GM21447 (cell line): ENCODE results near the gene EDN1.
A peak's percentile ranks its signal among the peaks of the same experiment; 100 is the strongest.

Experiments used
- ATAC-seq: cut with Tn5 transposase; IDR thresholded peaks from one replicate; pipeline ENCODE4 v1.9.1; 2021; ENCODE audit not compliant: unreplicated experiment

Gene EDN1

DNA sequence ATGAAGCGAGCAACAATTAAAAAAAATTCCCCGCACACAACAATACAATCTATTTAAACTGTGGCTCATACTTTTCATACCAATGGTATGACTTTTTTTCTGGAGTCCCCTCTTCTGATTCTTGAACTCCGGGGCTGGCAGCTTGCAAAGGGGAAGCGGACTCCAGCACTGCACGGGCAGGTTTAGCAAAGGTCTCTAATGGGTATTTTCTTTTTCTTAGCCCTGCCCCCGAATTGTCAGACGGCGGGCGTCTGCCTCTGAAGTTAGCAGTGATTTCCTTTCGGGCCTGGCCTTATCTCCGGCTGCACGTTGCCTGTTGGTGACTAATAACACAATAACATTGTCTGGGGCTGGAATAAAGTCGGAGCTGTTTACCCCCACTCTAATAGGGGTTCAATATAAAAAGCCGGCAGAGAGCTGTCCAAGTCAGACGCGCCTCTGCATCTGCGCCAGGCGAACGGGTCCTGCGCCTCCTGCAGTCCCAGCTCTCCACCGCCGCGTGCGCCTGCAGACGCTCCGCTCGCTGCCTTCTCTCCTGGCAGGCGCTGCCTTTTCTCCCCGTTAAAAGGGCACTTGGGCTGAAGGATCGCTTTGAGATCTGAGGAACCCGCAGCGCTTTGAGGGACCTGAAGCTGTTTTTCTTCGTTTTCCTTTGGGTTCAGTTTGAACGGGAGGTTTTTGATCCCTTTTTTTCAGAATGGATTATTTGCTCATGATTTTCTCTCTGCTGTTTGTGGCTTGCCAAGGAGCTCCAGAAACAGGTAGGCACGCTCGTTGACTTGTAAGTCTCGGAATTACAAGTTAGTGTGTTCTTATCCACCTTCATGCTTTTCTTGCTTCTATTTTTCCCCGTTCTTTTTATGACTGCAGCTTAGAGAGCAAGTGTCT, at the start of gene EDN1:
Gene EDN1, plus strand, starts transcription at position 429 of the 888 bp plus-strand sequence. Its CDS starts 269 bp downstream, at position 698.
- ATAC-seq, result peak; percentile 79

DNA sequence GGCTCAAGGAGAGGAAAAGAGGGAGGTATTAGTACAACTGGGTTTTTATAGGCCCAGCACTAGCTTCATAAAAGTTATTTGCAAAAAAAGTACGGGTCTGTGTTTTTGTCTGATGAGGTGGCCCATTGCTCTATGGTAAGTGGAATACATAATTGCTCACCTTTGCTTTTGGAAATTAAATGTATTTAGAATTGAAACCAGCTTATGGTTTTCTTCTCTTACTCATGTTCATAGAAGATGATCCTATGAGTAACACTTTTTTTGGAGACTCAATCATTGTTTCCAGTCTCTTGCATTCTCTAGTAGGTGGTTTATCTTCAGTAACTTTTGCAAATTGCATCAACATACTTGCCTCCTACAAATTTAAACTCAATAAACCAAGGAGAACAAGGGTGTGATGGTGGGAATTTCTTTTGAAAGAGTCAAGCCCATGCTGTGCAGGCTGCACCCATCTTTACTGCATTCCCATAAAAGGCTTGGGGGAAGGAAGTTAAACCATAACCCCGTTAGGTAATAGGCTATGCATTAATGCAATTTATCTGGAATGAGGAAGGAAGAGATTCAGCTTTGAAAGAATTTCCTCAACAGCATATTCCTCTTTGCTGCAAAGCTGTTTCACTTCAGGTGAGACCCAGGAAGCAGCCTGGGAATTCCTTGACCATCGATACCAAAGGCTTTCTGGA, 48.5 kb upstream of the EDN1 start:
- no peak for ATAC-seq

DNA sequence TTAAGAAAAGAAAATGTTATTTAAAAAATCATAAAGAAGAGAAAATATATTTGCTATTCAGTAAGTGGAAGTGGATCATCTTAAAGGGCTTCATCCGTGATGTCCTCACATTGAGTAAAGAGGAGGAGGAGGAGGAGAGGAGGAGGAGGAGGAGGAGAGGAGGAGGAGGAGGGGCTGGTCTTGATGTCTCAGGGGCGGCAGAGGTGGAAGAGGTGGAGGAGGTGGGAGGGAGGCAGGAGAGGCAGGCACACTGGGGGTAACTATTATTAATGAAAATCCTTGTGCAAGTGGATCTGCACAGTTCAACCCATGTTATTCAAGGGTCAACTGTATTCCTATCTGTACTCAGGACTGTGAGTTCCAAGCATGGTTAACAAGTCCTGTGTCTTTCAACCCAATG, 47.0 kb upstream of the EDN1 start:
- no peak for ATAC-seq

DNA sequence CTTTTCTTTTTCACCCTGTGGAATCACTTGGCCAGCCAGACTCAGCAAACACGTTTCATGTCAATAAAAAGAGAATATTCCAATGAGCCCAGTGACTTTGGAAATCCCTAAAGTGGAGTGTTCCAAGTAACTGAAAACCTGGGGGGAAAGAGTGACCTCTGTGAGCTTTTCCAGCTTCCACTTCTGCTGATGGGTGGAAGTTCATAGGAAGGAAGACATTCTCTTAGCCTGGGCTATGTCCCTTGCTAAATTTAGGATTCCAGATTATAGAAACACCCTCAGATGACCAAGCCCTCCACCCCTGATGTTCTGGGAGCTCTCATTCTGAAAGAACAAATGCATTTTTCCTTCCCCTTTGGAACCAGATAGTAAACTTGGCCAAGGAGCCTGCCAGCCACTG, 44.8 kb upstream of the EDN1 start:
- ATAC-seq, result no peak

DNA sequence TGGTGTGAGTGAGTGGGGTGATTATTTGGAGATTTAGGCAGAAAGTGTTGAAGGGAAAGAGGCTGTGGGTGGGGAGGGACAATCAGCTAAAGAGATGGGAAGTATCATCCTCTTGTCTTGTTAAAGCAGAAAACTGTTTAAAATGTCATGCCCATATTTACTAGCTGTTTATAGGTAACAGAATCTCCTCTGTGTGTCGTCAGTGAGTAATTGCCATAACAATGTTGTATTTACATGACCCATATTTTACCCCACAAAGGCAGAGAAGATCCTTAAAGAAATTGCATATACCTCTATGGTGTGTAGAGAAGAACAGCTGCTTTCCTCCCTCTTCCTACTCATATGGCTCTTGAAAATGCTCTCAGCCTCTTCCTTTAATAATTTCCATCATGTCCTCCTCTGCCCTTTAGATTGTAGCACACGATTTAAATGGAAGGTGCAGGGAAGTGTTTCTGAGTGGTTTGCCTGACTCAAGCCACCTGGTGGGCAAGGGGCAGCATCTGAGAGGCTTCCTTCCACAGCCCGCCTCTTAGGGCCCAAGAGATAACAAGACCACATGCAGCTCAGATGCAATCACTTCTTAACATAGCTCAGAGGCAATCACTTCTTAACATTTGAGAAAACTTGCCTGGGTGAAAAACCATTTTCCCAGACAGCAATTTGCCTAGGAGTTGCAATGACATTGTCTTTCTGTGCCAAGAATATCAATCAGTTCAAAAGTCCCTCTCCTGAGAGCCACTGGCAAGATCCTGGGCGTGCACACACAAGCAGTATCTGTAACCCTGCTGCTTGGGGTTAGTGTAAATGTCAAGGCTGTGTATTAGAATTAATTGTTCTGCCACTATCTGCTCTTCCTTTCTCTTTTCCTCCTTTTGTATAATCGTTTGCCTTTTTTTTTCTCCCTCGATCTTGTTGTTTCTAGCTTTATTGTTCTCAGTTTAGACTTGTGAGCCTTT, 44.1 kb upstream of the EDN1 start:
- no peak for ATAC-seq

DNA sequence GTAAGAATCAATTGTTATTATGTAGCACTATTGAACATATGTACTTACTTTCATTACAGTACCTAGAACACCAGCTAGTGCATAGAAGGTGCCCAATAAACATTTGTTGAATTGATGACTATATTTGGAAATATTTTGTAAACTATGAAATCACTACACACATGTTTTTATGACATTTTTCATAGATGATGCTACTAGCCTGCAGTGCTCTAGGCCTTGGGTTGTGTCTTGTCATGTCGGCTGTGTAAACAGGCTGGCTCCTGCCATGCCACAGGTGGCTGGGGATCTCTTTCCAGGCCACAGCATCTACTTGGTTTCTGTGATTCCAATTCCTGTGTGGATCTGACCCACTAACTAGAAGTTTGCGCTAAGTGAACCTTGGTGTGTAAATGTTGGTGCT, 43.3 kb upstream of the EDN1 start:
- no peak for ATAC-seq

DNA sequence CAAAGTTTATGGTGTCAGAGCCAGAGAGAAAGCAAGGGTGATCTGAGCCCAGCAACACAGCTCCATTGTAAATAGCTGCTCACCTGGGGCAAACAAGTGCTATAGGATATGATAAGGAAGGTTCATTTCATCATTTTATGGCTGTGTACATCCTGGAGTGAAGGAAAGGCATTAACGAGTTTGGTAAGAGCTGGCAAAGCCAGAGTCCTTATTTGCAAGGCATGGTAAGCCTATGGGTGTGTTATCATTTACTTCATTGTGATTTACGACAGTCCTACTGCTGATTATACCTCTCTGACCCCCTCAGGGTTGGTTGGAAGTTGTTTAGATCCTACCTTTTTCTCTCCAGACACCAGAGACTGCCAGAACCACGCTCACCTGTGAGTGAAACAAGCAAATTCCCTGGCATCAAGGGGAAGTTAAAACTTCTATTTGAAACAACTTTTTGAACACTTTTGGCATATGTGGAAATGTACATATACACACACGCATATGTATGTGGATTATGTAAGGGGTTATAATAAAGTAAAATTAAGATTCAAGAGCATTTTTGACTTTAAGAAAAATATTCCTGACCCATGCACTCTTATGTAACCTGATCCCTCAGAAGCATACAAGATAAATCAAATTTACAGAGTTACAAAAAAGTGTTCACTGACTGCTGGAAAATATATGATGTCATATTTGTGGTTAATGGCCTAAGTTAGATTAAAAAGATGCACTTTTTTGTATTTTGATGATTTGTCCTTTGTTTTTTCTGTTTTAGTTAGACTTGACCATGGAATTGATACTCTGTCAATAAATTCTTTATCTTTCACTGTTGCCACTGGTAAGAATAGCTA, 40.4 kb upstream of the EDN1 start:
- ATAC-seq, result no peak

DNA sequence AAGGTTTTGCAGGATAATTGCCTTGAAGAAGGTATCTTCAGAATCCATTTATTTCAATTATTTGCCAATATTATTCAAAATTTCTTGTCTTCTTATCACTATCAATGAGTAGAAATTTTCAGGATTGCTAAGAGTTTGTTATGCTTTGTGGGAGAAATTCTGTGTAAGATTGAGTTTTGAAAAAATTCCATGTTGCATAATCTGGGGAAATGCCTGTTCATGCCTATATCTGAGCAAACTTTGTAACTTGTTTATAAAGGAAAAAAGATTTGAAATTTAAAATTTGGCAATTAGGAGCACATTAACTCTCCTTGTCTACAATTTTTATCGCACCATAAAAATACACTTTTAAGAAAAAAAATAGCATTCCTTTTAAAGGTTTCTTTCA, 39.8 kb upstream of the EDN1 start:
- ATAC-seq, result no peak

DNA sequence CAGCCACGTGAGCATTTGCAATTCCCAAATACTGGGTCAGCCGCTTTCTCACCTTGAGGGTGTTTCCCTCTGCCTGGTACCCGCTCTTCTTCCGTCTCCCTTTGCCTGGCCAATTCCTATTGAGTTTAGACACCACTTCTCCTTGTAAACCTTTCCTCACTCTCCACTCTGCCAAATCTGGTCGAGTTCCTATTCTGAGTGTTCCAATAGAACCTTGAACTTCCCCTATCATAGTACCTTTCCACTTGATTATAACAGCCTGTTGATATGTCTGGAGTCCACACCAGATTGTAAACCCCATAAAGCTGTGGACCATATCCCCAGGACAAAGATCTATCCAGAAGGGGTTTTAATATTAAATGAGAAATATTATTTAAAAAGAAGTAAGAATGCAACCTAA, 36.0 kb upstream of the EDN1 start:
- no peak for ATAC-seq

DNA sequence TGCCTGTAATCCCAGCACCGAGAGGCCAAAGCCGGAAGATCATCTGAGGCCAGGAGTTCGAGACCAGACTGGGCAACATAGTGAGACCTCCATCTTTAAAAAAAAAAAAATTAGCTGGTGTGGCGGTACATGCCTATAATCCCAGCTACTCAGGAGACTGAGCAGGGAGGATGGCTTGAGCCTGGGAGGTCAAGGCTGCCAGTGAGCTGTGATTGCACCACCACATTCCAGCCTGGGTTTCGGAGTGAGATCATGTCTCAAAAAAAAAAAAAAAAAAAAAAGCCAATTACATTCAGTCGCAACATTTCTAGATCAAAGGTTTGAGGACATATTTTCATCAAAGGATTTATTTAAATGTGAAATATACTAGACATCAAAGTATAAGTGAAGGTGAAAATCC, 32.0 kb upstream of the EDN1 start:
- no peak for ATAC-seq

DNA sequence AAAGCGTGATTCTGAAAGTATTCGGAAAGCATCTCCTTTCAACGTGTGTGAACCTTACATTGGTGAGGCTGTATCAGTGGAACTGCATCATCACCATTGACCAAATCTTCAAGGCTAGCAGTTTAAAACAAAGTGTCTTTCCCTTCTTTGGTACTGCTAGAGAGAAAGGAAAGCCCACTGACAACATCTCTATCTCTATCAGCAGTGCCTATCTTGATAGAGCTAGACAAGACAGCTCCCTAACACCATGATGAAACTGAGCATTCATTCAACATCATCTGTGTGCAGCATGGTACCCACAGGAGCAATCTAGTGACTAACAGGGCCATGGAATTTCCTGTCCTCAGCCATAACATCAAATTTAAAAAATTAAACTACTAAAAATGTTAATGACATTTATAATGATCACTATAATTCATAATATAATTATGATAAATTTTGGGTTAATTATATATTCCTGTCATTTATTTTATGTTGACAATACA, 31.5 kb upstream of the EDN1 start:
- no peak for ATAC-seq

DNA sequence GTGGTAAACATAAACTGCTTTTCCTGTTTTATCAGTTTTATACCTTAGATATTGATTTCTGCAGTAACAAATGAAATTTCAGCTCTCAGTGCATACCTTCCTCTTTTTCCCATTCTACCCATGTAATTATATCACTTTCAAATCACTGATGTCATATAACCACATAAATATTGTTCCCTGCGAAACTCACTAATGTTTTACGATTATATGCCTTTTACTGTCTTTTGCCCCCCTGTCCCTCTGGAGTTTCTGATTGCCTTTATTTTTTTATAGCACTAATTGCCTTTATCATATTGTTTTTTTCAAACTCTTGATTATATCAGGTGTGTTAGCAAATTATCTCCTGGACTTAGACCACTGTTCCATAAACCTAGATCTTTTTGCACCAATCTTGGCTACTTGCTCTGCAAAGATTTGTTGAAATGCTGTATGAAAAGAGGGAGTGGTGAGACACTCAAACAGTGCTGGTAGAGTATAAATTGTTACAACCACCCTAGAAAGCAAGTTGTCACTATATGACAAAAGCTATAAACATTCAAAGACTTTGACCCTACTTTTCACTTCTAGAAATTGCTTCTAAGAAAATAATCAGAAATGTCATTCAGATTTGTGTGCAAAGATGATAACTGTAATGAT, 29.6 kb upstream of the EDN1 start:
- no peak for ATAC-seq

DNA sequence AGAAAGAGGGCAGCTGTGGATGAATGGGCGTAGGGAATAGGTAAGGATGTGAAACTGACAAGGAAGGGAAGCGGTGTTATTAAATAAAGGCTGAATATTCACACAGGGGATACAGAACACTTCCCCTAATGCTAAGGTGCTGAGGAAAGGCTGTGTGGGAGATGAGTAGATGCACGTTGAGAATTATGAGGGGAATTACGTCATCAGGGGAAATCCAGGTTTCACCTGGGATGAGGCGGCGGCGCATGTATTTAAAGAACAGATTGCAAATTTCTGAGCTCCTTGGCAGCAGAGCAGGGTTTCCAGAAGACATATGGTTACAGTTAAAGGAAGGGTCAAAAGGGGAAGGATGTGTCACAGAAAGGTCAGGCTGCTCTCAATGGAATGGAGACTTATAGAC, 28.7 kb upstream of the EDN1 start:
- no peak for ATAC-seq

DNA sequence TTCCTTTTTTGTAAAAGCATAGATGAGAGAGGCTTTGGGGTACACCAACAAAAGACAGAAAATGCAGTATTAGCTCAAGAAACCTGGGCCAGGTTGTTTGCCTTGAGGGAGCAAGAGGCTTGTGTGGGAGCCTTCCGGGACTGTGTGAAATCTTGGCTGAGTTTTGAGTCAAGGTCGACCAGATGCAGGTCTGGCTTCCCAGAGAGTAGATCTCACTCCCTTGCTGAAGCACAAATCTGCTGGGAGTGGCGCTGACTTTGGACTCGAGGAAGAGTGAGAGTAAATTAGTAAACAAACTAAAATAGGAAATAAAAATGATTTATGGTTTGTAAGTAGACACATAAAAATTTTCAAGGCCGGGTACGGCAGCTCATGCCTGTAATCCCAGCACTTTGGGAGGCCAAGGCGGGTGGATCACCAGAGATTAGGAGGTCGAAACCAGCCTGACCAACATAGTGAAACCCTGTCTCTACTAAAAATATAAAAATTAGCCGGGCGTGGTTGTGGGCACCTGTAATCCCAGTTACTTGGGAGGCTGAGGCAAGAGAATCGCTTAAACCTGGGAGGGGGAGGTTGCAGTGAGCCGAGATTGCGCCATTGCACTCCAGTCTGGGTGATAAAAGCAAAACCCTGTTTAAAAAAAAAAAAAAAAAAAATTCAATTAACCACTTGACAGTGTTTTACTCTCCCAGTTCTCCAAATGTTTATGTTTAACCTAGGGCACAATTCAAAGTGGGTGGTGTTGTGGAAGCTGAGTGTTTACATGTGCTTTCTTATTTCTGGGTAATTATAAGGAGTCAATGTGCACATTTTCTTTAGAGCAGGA, 27.7 kb upstream of the EDN1 start:
- ATAC-seq, result no peak

DNA sequence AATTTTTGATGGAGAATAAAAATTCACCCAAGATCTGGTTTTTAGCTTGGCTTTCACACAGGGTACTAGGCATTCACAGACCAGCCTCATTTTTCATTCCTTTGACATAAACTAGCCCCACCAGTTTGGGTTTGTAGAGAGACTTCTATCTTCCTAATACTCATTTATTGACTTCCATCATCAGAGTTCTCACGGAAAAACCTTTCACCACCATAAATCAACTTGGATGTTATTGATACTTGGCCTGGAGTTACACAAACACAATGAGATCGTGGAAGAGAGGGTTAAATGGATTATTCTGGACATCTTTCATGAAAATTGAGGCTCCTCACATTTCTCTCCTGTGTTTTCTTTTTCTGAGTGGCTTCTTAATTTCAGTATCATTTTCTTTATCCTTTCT, 26.8 kb upstream of the EDN1 start:
- no peak for ATAC-seq

DNA sequence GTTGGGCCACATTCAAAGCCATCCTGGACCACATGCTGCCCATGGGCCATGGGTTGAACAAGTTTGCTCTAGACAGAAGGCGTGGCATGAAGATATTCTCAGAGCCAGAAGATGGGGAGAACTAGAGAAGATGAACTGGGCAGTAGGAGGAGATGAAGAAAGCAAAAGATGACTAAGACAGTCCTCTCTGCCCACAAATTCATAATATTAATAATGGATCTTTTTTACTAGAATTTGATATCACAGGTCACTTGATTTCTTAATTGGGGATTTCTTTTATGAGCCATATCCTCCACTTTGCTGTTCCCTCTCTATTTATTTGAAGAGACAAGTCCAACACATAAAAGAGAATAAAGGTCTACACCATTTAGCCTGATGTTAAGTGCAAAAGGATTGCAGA, 25.5 kb upstream of the EDN1 start:
- ATAC-seq, result no peak

DNA sequence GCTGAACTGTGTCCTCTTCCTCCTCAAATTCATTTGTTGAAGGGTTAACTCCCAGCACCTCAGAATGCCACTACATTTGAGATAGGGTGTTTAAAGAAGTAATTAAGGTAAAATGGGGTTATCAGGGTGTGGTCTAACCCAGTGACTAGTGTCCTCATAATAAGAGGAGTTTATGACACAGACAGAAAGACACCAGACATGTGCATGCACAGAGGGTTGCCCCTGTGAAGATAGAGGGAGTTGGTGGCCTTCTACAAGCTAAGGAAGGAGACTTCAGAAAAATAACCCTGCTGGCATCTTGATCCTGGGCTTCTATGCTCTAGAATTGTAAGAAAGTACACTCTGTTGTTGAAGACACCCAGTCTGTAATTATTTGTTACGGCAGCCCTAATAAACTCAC, 24.9 kb upstream of the EDN1 start:
- ATAC-seq, result no peak

DNA sequence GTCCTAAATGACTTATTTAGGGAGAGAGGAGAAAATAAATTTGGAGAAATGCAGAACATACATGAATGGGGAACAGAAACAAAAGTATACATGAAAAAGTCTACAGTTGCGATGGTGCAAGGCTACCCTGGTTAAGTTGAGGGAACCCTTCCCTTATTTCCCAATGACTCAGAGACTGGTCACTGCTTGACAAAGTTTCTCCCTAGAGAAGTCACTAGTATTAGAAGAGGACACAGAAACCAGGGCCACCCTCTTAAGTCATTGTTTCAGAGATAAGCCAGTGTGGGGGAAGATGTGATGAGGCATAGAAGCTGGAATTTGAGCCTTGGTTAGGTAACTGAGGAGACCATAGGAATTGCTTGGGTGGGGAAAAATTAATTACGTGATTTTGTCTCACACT, 24.4 kb upstream of the EDN1 start:
- ATAC-seq, result no peak

DNA sequence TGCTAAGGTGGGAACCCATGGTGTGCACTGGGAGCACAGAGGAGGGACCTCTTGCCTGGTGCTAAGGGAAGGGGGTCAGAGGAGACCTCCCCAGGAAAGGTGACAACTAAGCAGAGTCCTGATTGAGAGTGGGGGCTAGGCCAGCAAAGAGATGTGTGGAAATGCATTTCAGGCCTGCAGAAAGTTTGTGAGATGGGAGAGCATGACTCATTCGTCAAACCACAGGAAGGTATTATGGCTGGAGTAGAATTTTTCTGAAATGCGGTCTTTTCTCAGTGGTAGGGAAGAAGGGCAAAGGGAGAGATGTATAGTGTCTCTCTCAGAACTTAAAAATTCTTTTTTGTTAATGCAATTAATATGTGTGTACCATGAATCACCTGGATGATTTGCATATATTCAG, 23.6 kb upstream of the EDN1 start:
- no peak for ATAC-seq
